Activated gamma-delta T cell treated with Interleukin-2 at 50 U/mL for 16 hours (primary cell): Measurements from ENCODE around the gene MTOR.
"Not testable (repeated sequence)": the region's sequence is repeated elsewhere in the genome, so short reads cannot be mapped to it uniquely, and the experiment has no call there.

Experiments
- DNase-seq: peaks from one replicate; pipeline ENCODE4 v3.0.0-alpha.2; 2020

MTOR gene

DNA sequence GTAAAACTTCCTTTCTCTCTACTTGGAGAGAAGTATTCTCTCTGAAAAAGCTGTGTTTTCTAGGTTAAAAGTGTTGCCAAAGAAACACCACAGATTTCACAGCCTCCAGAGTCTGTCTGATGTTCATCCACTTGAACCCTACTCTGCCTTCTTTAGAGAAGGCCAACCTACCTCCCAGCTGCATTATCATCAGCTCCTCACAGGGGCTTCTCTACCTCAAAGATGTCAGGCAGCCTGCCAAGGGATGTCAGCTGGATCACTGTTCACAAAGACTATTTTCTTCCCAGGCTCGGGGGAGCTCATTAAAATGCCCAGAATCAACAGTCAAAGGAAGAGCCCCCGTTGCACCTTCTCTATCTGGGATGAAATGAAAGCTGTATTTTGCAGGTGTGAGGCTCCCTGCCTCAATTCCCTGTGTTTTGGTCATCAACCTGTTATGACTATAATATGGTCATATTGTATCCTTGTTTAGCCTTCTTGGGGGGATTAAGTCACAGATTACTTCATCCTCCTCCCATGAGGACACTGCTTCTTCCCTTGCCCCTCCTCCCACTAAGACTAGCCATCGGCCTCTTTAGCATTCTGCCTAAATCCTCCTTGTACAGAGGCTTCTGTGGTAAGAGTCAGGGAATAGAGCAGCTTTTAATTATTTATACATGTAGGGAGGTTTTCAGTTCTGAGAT lies 47.5 kb downstream of the MTOR start:
- no peak for DNase-seq

DNA sequence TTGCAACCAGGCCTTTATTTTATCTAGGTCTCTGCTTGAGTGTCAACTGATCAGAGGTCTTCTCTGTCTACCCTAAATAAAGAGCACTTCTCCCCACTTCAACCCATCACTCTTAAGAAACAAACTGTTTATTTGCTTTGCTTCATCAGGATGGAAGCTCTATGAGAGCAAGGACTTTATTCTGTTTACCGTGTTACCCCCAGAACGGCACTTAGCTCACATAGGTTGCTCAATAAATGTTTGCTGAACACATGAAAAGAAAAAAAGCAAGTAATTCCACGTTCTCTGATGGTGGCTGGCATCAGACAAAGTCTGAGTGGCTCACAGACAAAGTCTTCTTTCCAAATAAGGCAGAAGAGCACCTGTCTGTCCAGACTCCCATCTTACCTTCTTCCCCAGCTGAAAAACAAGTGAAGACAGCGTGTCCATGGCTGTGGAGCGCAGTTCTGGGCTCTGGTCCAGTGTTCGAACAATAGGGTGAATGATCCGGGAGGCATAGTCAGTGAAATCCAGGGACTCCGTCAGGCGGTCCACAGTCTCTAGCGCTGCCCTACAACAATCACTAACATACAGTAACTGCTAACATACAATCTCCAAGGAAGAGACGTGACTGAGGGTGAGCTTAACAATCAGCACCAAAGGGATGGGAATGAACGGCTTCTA lies 50.3 kb downstream of the MTOR start:
- no peak for DNase-seq

DNA sequence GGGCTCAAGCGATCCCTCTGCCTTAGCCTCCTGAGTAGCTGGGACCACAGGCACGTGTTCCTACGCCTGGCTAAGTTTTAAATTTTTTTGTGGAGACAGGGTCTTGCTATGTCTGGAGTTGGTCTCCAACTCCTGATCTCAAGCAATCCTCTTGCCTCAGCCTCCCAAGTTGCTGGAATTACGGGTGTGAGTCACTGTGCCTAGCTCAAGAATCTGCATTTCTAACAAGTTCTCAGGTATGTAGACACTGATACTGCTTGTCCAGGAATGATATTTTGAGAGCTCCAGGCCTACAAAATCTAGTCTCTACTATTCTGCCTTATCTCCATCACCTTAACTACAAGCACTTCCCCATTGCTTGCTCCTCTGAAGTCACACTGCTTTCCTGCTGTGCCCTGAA lies 50.9 kb downstream of the MTOR start:
- DNase-seq = no peak

DNA sequence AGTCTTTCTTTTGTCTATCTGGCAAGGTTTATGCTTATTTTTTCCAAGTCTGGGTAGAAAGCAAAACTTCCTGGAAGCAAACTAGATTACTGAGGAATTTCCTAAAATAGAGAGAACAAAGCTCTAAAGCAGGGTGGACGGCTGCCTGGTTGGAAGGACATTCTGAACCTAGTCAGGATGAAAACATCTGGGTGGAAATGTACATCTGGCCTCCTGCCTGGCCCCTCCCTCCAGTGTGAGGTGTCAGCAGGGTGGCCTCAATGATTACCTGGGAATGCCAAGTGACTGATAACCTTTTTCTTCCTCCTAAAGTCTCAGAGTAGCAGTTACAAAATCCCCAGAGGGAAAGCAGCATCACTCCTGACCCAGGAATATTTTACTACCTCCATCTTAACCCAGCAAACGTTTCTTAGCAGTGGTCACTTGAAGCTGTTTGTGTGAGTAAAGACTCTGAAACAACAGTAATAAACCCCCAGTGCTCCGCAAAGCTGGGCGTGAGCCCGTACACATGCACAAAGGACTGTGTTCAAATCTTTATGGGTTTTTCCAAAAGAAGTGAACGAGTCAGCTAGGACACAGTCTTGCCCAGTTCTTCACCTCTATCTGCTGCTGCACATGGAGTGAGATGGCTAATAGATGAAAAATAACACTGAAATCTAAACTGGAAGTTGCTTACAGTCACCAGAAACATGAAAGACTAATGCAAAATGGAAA lies 54.3 kb downstream of the MTOR start:
- no peak for DNase-seq

DNA sequence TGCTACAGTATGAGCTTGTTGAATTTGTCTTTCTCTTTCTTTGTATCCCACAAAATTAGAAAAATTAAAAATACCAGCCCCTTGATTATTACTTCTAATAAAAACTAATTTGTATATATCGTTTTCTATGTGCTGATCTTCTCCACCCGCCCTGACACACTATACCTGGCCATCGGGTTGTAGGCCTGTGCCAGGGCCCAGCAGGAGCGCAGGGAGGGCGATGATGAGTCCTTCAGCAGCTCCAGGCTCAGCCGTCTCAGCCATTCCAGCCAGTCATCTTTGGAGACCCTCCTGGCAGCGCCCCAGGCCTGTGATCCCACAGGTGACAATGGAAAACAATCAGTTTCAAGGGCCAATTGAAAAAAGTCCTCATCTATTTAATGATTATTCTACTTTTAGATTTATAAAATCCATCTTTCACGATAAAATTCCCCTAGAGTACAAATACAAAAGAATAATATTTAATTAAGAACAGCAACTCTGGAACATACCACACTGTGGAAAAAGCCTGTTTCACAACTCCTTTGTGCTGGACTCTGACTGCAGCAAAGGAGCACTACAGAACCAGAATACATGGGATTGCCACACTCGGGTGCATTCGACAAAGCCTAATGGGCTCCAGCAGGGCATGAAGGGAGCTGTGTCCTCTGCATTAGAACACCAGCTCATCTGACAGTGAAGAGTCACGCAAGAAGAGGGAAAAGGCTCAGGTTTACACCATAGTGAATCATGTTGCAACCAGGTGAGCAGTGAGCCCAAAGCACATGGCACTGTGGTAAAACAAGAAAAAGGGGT lies 57.8 kb downstream of the MTOR start:
- no peak for DNase-seq

DNA sequence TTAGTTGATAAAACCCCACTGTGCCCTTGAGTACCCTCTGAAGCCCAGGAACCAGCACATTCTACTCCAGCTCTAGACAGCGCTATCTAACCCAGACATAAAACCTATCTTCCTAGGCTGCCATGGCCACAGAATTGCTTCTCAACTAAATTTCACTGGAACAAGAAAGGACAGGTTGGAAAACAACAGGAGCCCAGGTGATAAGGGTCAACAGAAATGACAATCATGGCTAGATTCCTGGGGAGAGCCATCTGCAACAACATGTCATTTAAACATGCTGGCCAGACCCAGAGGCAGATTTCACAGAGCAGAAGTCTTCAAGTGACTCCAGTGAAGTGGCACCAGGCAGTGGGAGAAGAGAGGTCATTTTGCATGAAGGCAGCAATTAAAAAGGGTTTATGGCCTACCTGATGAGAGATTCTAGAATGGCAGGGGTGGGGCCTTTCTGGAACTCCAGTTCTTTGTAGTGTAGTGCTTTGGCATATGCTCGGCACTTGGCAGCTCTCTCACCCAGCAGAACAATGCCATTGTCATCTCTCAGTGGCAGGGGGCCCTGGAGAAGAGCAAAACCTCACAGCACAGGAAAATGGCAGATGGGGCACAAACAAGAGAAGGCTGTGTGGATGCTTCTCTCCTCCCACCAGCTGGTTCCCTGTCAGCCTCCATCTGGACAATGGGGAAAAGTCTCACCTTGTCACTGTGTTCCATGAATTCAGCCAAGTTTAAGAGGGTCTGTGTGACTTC lies 63.3 kb downstream of the MTOR start:
- no peak for DNase-seq

DNA sequence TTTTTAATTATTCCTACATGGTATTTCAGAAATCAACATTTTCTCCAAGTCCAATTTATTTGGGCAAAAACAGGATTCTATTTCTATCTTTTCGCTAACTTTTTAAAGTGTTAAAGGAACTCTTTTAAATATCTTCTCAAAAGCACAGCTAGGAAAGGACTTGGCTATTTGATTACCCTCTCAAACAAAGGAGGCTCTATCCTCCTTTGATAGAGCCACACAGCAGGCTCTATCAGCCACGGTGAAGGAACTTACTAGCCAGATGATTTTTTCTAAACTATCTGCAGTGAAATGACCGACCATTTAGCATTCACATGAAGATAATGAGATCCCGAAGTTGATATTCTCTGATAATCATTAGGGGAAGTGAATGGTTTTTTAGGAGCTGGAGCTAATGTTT lies 64.1 kb downstream of the MTOR start:
- no peak for DNase-seq

DNA sequence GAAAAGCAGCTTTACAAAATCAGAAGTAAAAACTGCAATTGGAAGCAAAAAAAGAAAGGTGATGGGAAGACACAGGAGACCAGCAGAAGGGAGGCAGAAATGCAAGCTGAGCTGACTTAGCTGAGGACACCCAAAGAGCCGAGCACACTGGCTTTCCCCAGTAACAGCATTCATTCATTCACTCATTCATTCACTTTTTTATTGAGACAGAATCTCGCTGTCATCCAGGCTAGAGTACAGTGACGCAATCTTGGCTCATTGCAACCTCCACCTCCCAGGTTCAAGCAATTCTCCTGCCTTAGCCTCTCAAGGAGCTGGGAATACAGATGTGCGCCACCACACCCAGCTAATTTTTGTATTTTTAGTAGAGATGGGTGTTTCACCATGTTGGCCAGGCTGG lies 65.0 kb downstream of the MTOR start:
- no peak for DNase-seq

DNA sequence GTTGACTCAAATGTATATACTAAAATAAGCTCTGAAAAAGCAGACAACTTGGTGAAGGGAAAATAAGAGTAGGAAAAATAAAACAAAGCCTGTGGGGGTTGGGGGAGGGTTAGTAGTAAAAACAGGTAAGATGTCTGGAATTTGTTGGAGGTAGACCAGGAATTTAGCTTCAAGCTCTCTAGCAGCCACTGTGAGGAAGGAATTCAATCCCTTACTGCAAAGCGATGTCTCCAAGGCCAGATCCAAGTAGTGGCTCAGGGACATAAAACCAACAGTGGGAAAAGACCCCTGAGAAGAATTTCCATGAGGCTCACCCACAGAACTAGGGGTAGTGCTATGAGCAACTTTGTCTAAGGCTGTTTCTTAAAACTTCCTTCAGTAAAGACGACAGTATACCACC lies 65.4 kb downstream of the MTOR start:
- no peak for DNase-seq

DNA sequence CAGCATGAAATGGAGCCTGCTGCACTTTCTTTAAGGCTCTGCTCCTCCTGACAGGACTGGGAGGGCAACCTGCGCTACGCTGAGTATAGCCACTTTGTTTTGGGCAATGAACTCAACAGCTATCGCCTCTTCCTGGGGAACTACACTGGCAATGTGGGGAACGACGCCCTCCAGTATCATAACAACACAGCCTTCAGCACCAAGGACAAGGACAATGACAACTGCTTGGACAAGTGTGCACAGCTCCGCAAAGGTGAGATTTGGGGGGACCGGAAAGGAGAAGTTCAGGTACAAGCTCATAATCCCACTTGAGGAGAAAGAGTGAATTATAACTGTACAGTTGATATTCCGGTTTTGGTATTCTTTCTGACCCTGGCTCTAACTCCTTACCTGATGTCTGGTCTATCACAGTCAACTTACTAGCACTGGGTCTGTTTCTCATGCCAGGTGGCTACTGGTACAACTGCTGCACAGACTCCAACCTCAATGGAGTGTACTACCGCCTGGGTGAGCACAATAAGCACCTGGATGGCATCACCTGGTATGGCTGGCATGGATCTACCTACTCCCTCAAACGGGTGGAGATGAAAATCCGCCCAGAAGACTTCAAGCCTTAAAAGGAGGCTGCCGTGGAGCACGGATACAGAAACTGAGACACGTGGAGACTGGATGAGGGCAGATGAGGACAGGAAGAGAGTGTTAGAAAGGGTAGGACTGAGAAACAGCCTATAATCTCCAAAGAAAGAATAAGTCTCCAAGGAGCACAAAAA lies 67.8 kb downstream of the MTOR start:
- no peak for DNase-seq

DNA sequence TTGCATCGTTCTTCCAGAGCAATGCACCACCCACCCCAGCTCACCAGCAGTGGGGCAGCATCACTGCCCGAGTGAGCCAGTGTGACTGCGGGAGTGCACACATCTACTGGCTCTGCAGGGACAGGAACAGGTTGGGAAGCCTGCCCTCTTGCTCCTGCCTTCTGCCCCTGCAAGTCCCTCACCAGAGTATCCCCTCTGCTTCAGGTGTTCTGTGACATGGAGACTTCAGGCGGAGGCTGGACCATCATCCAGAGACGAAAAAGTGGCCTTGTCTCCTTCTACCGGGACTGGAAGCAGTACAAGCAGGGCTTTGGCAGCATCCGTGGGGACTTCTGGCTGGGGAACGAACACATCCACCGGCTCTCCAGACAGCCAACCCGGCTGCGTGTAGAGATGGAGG lies 69.0 kb downstream of the MTOR start:
- no peak for DNase-seq

DNA sequence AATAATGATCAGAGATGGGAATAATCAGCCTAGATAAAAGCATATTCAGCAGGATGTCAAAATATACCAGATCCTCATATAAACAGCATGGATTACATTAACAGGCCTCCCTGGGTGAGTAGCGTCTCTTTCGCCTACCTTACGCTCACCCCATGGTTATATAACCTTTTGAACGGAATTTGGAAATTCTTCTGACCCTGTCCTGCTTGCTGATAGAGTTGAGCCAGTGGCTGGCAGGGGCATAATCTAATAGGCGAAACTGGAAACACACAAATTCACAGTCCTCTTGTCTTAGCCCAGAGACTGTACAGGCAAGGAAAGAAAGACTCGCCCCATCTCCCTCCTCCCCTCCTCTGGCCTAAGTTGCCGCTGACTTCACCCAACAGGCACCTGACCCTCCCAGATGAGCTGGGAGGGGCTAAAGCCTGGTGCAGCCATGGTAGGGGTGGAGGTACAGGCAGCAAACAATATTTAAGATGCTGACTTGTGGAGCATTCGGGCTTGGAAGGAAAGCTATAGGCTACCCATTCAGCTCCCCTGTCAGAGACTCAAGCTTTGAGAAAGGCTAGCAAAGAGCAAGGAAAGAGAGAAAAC lies 73.4 kb downstream of the MTOR start, which contains the start of gene ANGPTL7:
Gene ANGPTL7 (plus strand): TSS at position 498 of the 594 bp plus-strand sequence. CDS start 225 bp downstream, outside the sequence.
- DNase-seq = no peak

DNA sequence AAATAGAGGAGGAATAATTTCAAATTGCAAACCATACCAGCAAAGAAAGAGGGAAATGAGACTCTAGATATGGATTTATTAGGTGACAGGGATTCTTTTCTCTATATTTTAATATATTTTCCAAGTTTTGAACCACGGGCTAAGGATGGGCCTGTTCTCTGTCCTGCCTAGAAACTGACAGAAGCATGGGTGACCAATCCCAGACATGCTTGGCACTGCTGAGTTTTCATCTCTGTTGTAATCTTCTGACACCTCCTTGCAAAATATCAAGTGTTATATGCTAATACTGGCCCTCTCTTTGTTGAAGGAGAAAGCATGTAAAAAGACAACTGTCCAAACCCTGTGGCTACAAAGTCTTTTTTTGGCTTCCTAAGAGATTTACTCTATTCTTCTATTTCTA lies 74.0 kb downstream of the MTOR start:
- DNase-seq = no peak

DNA sequence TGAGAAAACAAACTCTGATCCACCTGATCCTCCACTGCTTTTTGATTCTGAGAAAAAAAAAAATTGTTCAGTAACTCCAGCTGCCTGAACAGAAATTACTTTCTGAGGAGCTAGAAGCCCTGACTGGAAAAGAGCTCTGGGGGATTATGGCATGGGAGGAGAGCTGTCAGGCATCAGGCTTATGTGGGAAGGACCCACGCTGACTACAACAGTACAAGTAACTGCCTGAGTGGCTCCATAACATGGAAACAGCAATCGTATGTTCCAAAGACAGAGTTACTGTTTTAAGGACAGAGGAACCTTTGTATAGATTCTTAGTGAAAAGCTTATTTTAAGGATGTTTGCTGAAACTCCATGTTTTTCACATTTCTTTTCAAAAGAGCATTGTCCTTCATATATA lies 74.4 kb downstream of the MTOR start:
- DNase-seq = no peak

DNA sequence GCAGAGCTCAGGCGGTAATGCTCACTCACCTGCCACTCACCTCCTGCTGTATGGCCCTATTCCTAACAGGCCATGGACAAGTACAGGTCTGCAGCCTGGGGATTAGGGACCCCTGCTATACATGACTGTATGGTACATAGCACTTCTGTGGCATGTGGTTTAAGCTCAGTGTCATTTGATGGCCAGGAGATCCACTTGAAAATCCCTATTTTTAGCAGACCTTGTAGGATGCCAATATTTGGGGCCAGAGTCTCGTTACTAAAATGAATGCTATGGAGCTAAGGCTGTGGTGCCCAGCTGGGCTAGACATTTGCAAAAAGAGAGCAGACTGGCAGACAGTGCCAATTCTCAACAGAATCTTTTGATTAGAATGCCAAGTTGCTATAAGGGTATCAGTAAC lies 74.9 kb downstream of the MTOR start:
- no peak for DNase-seq

DNA sequence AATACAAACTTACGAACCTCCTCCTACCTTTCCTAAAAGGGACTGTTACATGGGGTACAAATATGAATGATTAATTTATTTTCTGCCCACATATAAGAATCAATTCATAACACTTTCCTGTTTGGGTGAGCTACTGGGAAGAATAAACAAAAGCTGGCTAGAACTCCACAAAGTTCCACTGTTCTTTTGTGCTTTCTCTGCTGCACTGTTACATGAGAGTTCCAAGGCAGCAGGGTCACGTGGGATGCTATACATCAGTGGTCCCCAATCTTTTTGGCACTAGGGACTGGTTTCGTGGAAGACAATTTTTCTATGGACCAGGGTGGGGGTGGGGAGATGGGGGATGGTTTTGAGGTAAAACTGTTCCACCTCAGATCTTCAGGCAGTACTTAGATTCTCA lies 75.4 kb downstream of the MTOR start:
- no peak for DNase-seq

DNA sequence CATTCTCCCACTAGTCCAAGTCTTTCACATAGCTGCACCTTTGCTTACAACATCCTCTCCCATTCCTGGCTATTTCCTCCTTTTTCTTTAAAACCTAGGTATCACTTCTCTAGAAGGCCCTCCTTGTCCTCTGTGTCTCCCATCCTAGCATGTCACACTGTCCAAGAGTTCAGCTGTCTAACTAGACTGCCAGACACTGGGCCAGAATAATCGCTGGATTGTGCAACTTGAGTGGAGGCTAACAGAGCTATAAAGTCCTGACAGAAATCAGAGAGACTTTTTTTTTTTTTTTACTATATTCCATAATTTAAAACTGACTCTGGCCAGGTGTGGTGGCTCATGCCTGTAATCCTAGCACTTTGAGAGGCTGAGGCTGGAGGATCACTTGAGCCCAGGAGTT lies 77.4 kb downstream of the MTOR start:
- DNase-seq = no peak

DNA sequence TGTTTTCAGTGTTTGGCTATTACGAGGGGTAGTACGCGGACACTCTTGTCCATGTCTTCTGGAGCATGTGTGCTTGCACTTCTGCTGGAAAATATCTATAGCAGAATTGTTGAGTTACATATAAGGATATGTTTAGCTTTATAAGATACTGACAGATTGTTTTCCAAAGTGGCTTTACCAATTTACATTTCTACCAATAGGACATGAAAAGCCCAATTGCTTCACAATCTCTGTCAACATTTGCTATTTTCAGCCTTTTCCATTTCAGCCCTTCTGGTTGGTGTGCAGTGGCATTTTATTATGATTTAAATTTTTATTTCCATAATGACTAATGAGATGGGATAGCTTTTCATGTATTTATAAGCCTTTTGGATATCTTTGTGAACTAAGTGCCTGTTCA lies 79.5 kb downstream of the MTOR start:
- no peak for DNase-seq

DNA sequence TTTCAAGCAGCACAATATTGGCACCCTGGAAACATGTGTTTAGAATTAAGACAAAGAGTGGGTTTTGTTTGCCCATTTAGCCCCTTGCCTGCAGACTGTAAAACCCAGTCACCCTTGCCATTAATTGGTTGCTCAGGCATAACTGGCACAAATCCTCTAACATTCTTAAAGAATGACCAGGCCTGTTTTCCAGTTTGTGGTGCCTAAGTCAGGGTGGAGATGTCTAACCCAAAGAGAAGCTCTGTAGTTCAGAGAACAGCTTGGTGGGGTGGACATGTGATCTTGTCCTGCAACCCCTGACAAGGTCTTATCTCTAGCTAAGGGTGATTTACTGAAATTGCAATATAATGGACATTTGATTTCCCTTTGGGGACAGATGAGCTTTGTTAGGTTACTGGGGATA lies 82.0 kb downstream of the MTOR start:
- DNase-seq = no peak

DNA sequence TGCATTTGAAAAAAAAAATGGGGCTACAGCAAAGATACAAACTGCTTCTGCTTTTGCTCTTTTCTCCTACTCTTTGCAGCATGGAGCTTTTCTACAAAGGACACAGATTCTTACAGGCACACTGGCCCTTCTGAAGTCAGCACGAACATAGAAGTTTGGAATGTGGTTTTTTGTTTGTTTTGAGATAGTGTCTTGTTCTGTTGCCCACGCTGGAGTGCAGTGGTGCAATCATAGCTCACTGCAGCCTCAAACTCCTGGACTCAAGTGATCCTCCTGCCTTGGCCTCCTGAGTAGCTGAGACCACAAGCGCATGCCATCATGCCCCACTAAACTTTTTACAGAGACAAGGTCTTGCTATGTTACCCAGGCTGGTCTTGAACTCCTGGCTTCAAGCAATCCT lies 82.6 kb downstream of the MTOR start:
- not testable (repeated sequence) for DNase-seq

DNA sequence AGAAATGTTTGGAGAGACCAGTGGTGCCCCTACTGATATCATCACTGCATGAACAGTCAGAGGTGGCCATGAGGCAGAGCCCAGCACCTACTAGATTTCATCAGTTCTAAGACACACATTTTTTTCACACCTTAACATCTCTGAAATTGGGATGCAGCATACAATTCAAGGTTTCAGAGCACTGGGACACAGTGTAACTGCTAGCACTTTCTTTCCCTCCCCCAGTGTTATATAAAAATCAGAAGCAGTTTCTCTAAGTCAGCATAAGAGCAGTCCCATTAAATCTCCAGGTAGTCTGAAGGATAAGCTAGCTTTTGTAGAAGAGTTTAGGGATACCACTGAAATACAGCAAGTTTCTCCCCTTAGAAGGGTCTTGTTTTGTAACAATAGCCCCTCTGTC lies 83.2 kb downstream of the MTOR start:
- DNase-seq = no peak
